SU-DHL-6 (cell line): ENCODE results near the gene USP6NL.

Source experiments
- CTCF ChIP-seq: fragments of 200-600 bp; sonication (generic); IDR thresholded peaks from one replicate; pipeline ENCODE4 v1.5.1; 2017; ENCODE audit warnings: antibody characterized with exemption, mild to moderate bottlenecking, low read length, moderate library complexity; ENCODE audit not compliant: insufficient read depth, poor library complexity, severe bottlenecking
- EZH2phosphoT487 ChIP-seq: fragments of 200-600 bp; sonication (generic), shearing (Covaris generic); conservative IDR thresholded peaks from 2 replicates; pipeline ENCODE4 v1.6.1; 2018; ENCODE audit warnings: mild to moderate bottlenecking, antibody characterized with exemption, low read length, moderate library complexity, mixed read lengths

- TF ChIP-seq CTCF (no peak), EZH2phosphoT487 (no peak)
Observed at GRCh38 chr10:11539191-11539868, 72.1 kb downstream of the USP6NL start.
